Brain pericyte (primary cell): ENCODE data around the gene RASGRF2.

Experiments used
- DNase-seq: peaks from one replicate; pipeline ENCODE4 v3.0.0-alpha.2; 2012; ENCODE audit warnings: low read depth, low spot score

Gene RASGRF2

GRCh38 chr5:81134566-81134965 lies 174.4 kb downstream of the RASGRF2 start:
- DNase-seq: no peak

DNA sequence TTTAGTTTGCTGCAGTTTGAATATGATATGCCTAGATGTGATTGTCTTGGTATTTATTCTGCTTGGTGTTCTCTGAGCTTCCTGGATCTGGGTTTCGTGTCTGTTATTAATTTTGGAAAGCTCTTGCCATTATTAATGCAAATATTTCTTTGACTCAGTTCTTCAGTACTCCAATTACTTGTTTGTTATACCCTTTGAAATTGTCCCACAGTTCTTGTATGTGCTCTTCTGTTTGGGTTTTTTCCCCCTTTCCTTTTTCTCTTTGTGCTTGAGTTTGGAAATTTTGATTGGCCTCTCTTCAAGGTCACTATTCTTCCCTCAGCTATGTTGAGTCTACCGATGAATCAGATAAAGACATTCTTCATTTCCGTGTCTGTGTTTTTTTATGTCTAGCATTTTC lies 176.4 kb downstream of the RASGRF2 start:
- no peak for DNase-seq

GRCh38 chr5:81137833-81138232 lies 177.7 kb downstream of the RASGRF2 start:
- DNase-seq: no peak

- peak; percentile 27 for DNase-seq
Measured at GRCh38 chr5:81140441-81140840, 180.3 kb downstream of the RASGRF2 start.

DNA sequence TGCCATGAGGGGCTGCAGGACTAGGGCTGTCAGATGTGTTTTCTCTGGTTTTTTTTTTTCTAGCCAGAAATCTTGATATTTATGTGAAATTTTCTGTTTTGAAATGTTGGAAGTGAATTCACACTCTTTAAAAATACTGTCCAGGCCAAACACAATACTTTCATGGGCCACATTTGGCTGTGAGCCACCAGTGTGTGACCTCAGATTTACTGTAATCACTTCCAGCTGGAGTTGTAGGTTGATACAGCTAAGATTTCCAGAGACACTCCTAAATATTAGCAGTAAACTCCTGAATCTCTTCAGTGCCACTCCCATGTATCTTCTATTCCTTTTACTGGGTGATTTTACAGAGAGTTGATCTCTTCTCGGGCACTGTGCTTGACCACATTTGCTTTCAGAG lies 180.8 kb downstream of the RASGRF2 start:
- DNase-seq: peak; percentile 83

- no peak for DNase-seq
Measured at GRCh38 chr5:81142108-81142507, 181.9 kb downstream of the RASGRF2 start.

DNA sequence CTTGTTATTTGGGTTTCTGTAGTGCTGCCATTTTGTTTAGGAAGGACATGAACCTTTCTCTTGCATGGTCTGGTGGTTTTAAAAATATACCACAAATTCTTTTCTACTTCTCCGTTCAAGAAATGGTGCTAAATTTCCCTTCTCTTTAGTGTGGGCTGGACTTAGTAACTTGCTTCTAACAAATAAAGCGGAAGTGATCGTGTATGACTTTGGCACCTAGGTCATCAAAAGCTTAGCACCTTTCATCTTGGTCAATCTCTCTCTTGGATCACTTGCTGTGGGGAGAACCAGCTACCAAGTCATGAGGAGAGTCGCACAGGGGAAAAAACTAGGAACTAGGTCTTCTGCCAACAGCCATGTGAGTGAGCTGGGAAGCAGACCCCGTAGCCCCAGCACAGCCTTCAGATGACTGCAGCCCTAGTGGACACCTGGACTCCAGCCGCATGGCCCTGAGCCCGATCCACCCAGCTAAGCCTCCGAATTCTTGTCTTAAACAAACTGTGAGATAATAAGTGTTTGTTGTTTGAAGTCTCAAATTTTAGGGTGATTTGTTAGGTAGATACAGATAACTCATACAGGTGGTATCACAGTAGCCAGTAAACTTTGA lies 185.3 kb downstream of the RASGRF2 start:
- no peak for DNase-seq

DNA sequence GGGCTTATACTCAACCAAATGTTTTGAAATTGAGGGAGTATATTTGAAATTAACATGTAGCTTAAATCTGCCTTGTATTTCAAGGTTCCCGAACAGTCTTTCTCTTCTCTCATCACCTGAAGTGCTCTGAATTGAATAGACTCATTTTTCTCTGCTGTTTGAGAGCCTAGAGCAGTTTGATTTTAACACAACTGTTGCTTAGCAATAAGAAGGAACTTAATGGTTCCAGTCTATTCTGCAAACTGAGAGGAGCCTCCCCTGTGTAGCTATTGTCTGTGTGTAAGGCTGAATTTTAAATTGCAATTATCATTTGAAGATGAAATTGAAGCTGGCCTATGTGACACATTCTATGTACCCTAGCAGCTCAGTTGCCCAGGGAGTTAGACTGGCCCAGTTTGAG lies 185.9 kb downstream of the RASGRF2 start:
- DNase-seq: no peak

GRCh38 chr5:81147011-81147885 lies 187.1 kb downstream of the RASGRF2 start:
- DNase-seq: no peak

GRCh38 chr5:81147886-81148571 lies 187.9 kb downstream of the RASGRF2 start:
- DNase-seq: no peak

DNA sequence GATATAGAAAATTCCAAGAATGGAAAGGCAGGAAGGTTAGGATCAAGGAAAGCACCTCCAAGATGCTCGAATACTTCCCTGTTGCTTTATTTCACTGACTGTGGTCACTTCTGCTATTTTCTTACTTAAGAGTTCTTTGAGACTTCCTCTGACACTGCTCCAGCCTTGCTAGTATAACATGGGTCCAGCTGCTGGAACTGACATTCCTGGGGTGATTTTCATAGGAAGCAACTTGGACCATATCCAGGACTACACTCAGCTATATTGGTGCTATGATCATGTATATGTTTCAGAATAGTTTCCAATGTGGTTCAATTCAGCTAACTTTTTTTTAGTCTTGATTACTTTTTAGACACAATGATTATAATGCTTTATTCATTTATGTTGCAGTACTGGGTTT lies 191.4 kb downstream of the RASGRF2 start:
- no peak for DNase-seq

- no peak for DNase-seq
Measured at GRCh38 chr5:81154725-81155124, 194.6 kb downstream of the RASGRF2 start.

- DNase-seq: no peak
Measured at GRCh38 chr5:81156732-81157131, 196.6 kb downstream of the RASGRF2 start.

GRCh38 chr5:81161012-81161601 lies 200.9 kb downstream of the RASGRF2 start:
- no peak for DNase-seq

GRCh38 chr5:81162501-81162900 lies 202.3 kb downstream of the RASGRF2 start:
- no peak for DNase-seq

DNA sequence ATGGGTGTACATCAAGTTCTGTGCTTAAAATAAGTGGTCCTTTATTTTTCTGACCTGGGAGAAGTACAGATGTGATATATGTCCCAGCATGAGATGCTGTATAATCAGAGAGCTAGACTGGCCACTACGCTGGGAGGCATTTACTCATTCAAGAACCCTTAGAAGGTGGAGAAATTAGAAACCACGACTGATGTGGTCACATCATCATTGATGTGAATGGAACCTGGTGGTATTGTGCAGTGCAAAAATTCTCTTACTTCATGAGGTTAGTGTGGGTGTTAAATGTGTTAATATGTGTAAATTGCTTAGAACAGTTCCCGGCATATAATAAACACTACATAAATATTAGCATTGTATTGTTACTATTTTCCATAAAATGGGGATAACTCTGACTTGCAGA lies 203.5 kb downstream of the RASGRF2 start:
- no peak for DNase-seq

DNA sequence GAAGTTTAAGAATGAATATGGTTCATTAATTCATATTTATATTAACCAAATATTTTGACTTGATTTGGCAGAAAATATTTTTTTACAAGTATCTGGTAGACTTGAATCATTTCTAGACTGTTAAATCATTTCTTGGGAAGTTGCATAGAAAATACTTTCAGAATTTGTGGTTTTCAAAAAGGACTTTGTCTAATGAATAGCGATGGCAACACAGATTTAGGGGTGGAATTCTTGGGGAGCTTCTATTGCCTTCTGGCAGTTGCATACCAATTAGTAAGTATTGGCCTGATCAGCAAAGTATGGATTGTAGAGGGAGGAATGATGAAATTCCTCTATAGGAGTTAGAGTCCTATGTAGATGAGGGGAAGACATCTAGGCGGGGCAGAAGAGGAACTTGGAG lies 204.3 kb downstream of the RASGRF2 start:
- no peak for DNase-seq

DNA sequence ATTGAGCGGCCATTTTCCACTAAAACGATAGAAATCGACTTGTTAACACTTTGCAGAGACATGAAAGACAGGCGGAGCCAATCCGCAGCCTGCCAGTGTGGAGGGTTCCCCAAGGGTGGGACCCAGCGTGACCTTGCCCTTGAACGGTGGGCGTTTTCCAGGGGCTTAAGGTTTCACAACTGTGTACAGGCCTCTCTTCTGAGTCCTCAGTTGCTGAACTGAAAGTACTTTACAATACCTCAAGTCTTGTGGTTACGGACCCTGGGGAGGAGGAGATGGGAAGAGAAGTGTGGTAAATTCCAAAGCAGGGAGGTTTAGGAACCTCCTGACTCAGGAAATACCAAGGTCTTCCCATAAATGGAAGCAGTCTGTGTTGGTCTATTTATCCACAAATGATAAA lies 204.8 kb downstream of the RASGRF2 start:
- DNase-seq: no peak

- no peak for DNase-seq
Measured at GRCh38 chr5:81165493-81166119, 205.4 kb downstream of the RASGRF2 start.

- no peak for DNase-seq
Measured at GRCh38 chr5:81166430-81166829, 206.3 kb downstream of the RASGRF2 start.

- DNase-seq: no peak
Measured at GRCh38 chr5:81167078-81167477, 206.9 kb downstream of the RASGRF2 start.

DNA sequence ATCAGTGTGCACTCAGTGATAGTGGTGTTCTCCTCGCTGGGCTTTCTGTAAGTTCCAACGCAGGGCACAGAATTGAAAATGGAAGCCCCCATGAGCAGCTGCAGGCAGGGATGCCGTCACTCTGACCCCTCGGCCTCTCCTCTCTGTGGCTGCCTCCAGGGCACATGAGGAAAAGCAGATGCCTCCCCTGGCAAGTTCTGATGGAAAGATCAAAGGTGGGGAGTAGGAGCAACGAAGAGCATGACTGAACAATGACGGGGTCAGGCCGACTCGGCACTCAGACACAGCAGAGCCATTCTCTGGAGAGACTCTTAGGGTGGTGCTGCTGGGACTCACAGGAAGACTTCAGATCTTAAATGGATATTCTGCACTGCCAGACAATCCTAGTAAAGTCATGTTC lies 207.4 kb downstream of the RASGRF2 start:
- no peak for DNase-seq
